MCF 10A (cell line): ENCODE results near the gene GPR179. TPM values are rescaled to one million over a fixed set of nuclear protein-coding genes. Genes with fewer than 3 reads are reported as not detected.

Source experiments
- BruUV-seq: library from RNA; stranded (reverse); fragments of 400-500 nt; replicated peaks from 2 replicates; lab custom pipeline; 2021; lab: Mats Ljungman, UMichigan
- CTCF ChIA-PET: fragments of 300-600 bp; sonication (Branson Sonifier 250); formaldehyde crosslinking; extraction: SDS; loops from one replicate; lab custom pipeline; 2021; ENCODE audit warnings: antibody characterized with exemption, inconsistent platforms; lab: Yijun Ruan, JAX
- POLR2A ChIA-PET: fragments of 300-600, 350-650 bp; sonication (Branson Sonifier 250); formaldehyde crosslinking; extraction: SDS; loops from one replicate; lab custom pipeline; 2020; ENCODE audit warnings: antibody characterized with exemption, inconsistent platforms; lab: Yijun Ruan, JAX
- DNase-seq: peaks from one replicate; pipeline ENCODE4 v3.0.0-alpha.2; 2018; ENCODE audit not compliant: unreplicated experiment
- H3K27ac Mint-ChIP-seq: one replicate; pipeline ENCODE4 v1.8.0; 2022; ENCODE audit warnings: mild to moderate bottlenecking, low read depth, mixed read lengths; ENCODE audit not compliant: unreplicated experiment
- H3K27me3 Mint-ChIP-seq: one replicate; pipeline ENCODE4 v1.8.0; 2022; ENCODE audit warnings: mixed read lengths; ENCODE audit not compliant: insufficient read depth, unreplicated experiment
- H3K36me3 Mint-ChIP-seq: one replicate; pipeline ENCODE4 v1.8.0; 2022; ENCODE audit warnings: mild to moderate bottlenecking, moderate library complexity, mixed read lengths; ENCODE audit not compliant: insufficient read depth, unreplicated experiment
- H3K4me1 Mint-ChIP-seq: one replicate; pipeline ENCODE4 v1.8.0; 2022; ENCODE audit warnings: mixed read lengths; ENCODE audit not compliant: insufficient read depth, unreplicated experiment
- H3K4me3 Mint-ChIP-seq: one replicate; pipeline ENCODE4 v1.8.0; 2022; ENCODE audit warnings: mild to moderate bottlenecking, moderate library complexity, mixed read lengths; ENCODE audit not compliant: unreplicated experiment
- H3K9me3 Mint-ChIP-seq: one replicate; pipeline ENCODE4 v1.8.0; 2022; ENCODE audit warnings: mixed read lengths; ENCODE audit not compliant: unreplicated experiment
- CTCF ChIP-seq: fragments of 200-600 bp; IDR thresholded peaks from one replicate; pipeline ENCODE4 v1.8.0; 2022; ENCODE audit warnings: antibody characterized with exemption, mild to moderate bottlenecking; ENCODE audit not compliant: unreplicated experiment
- intact Hi-C: fragments of 100-400 bp; cut with micrococcal nuclease; formaldehyde crosslinking; loops from 2 replicates; pipeline ENCODE4 v1.14.1; 2022
- total RNA-seq: library from RNA; stranded (reverse); gene quantifications from 2 replicates; pipeline ENCODE4 v1.2.3, GENCODE V29; 2022

The GPR179 gene
- total RNA-seq, 1 experiment from 2014 or later: 0.09 TPM

- no TSS peak for BruUV-seq
- Mint-ChIP-seq H3K27me3 (peaks cover 35% of the 10 kb centered on the region), H3K9me3 (no peaks in the 10 kb centered on the region), H3K4me1 (peaks cover 7% of the 10 kb centered on the region), H3K27ac (no peak overlapping the region), H3K4me3 (no peak overlapping the region), H3K36me3 (no peaks in the 10 kb centered on the region)
- no peak for DNase-seq
- intact Hi-C loops: no loop called here
- ChIA-PET CTCF (interaction anchor here (0.8 to 6.1 kb wide), 4 partner anchors 9 to 83 kb away, joined by 4 to 49 read pairs (median 22); no protein-coding TSS in a partner anchor), POLR2A (interaction anchor here (0.6 kb wide), 1 partner anchor 8 kb away, joined by 3 read pairs; no protein-coding TSS in a partner anchor)
- TF ChIP-seq CTCF: no peak
Measured at GRCh38 chr17:38330941-38331411, 12.8 kb downstream of the GPR179 start.

- peaks cover 35% of the 10 kb centered on the region for H3K27me3 Mint-ChIP-seq
- TF ChIP-seq CTCF: no peak
- no peaks in the 10 kb centered on the region for H3K9me3 Mint-ChIP-seq
- CTCF ChIA-PET: interaction anchor here (0.6 to 6.1 kb wide), 6 partner anchors 8 to 718 kb away, joined by 3 to 49 read pairs (median 8); no protein-coding TSS in a partner anchor
- BruUV-seq: no TSS peak
- peaks cover 10% of the 10 kb centered on the region for H3K4me1 Mint-ChIP-seq
- intact Hi-C loops: no loop called here
- no peak overlapping the region for H3K4me3 Mint-ChIP-seq
- POLR2A ChIA-PET: interaction anchor here (0.9 to 1.1 kb wide), 2 partner anchors 12 to 19 kb away, joined by 3 read pairs; no protein-coding TSS in a partner anchor
- no peak for DNase-seq
- no peak overlapping the region for H3K27ac Mint-ChIP-seq
- no peaks in the 10 kb centered on the region for H3K36me3 Mint-ChIP-seq
Measured at GRCh38 chr17:38329808-38330730, 13.7 kb downstream of the GPR179 start.

GRCh38 chr17:38329284-38329683 lies 14.5 kb downstream of the GPR179 start:
- Mint-ChIP-seq H3K27ac (peak overlapping the region; percentile 30), H3K4me3 (no peak overlapping the region), H3K27me3 (peaks cover 35% of the 10 kb centered on the region), H3K9me3 (no peaks in the 10 kb centered on the region), H3K4me1 (peaks cover 14% of the 10 kb centered on the region), H3K36me3 (no peaks in the 10 kb centered on the region)
- no TSS peak for BruUV-seq
- ChIA-PET POLR2A (interaction anchor here (1.1 to 1.8 kb wide), 2 partner anchors 12 to 20 kb away, joined by 3 to 7 read pairs; no protein-coding TSS in a partner anchor), CTCF (interaction anchor here (4.9 to 6.1 kb wide), 2 partner anchors 7 to 19 kb away, joined by 32 to 49 read pairs; no protein-coding TSS in a partner anchor)
- DNase-seq: no peak
- no peak for TF ChIP-seq CTCF
- intact Hi-C loops: no loop called here

- BruUV-seq: no TSS peak
- peaks cover 5% of the 10 kb centered on the region for H3K36me3 Mint-ChIP-seq
- DNase-seq: no peak
- CTCF ChIA-PET: interaction anchor here (1.0 to 1.4 kb wide), 2 partner anchors 21 to 26 kb away, joined by 3 to 7 read pairs; no protein-coding TSS in a partner anchor
- H3K27me3 Mint-ChIP-seq: peaks cover 35% of the 10 kb centered on the region
- intact Hi-C loops: no loop called here
- no peak overlapping the region for H3K27ac Mint-ChIP-seq
- no peak for TF ChIP-seq CTCF
- H3K9me3 Mint-ChIP-seq: no peaks in the 10 kb centered on the region
- no peak overlapping the region for H3K4me3 Mint-ChIP-seq
- H3K4me1 Mint-ChIP-seq: peaks cover 14% of the 10 kb centered on the region
- POLR2A ChIA-PET: interaction anchor here (0.6 to 1.8 kb wide), 3 partner anchors 12 to 110 kb away, joined by 3 to 7 read pairs (median 3); no protein-coding TSS in a partner anchor
Measured at GRCh38 chr17:38328620-38329019, 15.1 kb downstream of the GPR179 start.
